GM21717 (cell line): ENCODE measurements around the gene RRP15.
A peak's percentile ranks its signal among the peaks of the same experiment; 100 is the strongest.

Experiments
- ATAC-seq: cut with Tn5 transposase; IDR thresholded peaks from one replicate; pipeline ENCODE4 v1.9.1; 2021; ENCODE audit warnings: mild to moderate bottlenecking, moderate library complexity; ENCODE audit not compliant: unreplicated experiment

Gene RRP15

GRCh38 chr1:218332416-218332815, 47.3 kb downstream of the RRP15 start:
- no peak for ATAC-seq

- peak; percentile 54 for ATAC-seq
These were observed 51.2 kb downstream of the RRP15 start for GRCh38 chr1:218336328-218336727.

- peak; percentile 56 for ATAC-seq
These were observed 54.3 kb downstream of the RRP15 start for GRCh38 chr1:218339267-218339831.

GRCh38 chr1:218341325-218341724, 56.2 kb downstream of the RRP15 start:
- no peak for ATAC-seq

GRCh38 chr1:218342091-218342490, 57.0 kb downstream of the RRP15 start:
- ATAC-seq, result no peak

- ATAC-seq, result peak; percentile 75
These were observed 60.0 kb downstream of the RRP15 start, which contains the start of gene TGFB2 for GRCh38 chr1:218344814-218345672. Gene TGFB2, plus strand, starts transcription at chr1:218345336. Its CDS starts 1,366 bp downstream, at chr1:218346702.

- ATAC-seq, result peak; percentile 59
These were observed 60.7 kb downstream of the RRP15 start for GRCh38 chr1:218345673-218346390.

- ATAC-seq, result no peak
These were observed 61.5 kb downstream of the RRP15 start for GRCh38 chr1:218346391-218347204.

GRCh38 chr1:218347336-218347722, 62.2 kb downstream of the RRP15 start:
- no peak for ATAC-seq

GRCh38 chr1:218347723-218348627, 62.9 kb downstream of the RRP15 start:
- no peak for ATAC-seq

GRCh38 chr1:218348628-218349071, 63.6 kb downstream of the RRP15 start:
- ATAC-seq, result no peak

GRCh38 chr1:218349348-218350034, 64.4 kb downstream of the RRP15 start:
- no peak for ATAC-seq

- ATAC-seq, result no peak
These were observed 65.0 kb downstream of the RRP15 start for GRCh38 chr1:218350035-218350525.

- no peak for ATAC-seq
These were observed 65.7 kb downstream of the RRP15 start for GRCh38 chr1:218350801-218351266.

GRCh38 chr1:218351391-218352074, 66.4 kb downstream of the RRP15 start:
- peak; percentile 71 for ATAC-seq

- ATAC-seq, result no peak
These were observed 67.0 kb downstream of the RRP15 start for GRCh38 chr1:218352075-218352438.

GRCh38 chr1:218353656-218354055, 68.6 kb downstream of the RRP15 start:
- no peak for ATAC-seq

GRCh38 chr1:218355278-218355677, 70.2 kb downstream of the RRP15 start:
- ATAC-seq, result no peak
